IPS DF 6.9 (cell line): ENCODE data around the gene TMEM147.
A peak's percentile ranks its signal among the peaks of the same experiment; 100 is the strongest.

Experiments
- DNase-seq: peaks from one replicate; pipeline ENCODE4 v3.0.0-alpha.2; 2013; ENCODE audit warnings: low read depth, low spot score
- H3K27ac ChIP-seq: one replicate; pipeline ENCODE4 v1.5.1; 2013; ENCODE audit warnings: low read length, control low read depth
- H3K27me3 ChIP-seq: 2 replicates; pipeline ENCODE4 v1.6.1; 2013; ENCODE audit warnings: mild to moderate bottlenecking, low read length; ENCODE audit not compliant: control insufficient read depth, insufficient read depth
- H3K36me3 ChIP-seq: 2 replicates; pipeline ENCODE4 v1.6.1; 2013; ENCODE audit warnings: low read length; ENCODE audit not compliant: control insufficient read depth, insufficient read depth
- H3K4me1 ChIP-seq: 2 replicates; pipeline ENCODE4 v1.6.1; 2013; ENCODE audit warnings: low read length; ENCODE audit not compliant: control insufficient read depth, insufficient read depth
- H3K4me3 ChIP-seq: 2 replicates; pipeline ENCODE4 v1.5.1; 2013; ENCODE audit warnings: mild to moderate bottlenecking, low read length
- H3K9me3 ChIP-seq: 2 replicates; pipeline ENCODE4 v1.6.1; 2013; ENCODE audit warnings: low read length, inconsistent platforms; ENCODE audit not compliant: control insufficient read depth, insufficient read depth
- WGBS: extraction: QIAGEN DNeasy Blood & Tissue Kit; methylation state at CpG from one replicate; pipeline ENCODE4 v1.1.7; 2013; ENCODE audit warnings: mixed read lengths, missing lambda C conversion rate; ENCODE audit not compliant: insufficient read length, insufficient coverage; 5-methylcytosine and 5-hydroxymethylcytosine counted together

The TMEM147 gene

DNA sequence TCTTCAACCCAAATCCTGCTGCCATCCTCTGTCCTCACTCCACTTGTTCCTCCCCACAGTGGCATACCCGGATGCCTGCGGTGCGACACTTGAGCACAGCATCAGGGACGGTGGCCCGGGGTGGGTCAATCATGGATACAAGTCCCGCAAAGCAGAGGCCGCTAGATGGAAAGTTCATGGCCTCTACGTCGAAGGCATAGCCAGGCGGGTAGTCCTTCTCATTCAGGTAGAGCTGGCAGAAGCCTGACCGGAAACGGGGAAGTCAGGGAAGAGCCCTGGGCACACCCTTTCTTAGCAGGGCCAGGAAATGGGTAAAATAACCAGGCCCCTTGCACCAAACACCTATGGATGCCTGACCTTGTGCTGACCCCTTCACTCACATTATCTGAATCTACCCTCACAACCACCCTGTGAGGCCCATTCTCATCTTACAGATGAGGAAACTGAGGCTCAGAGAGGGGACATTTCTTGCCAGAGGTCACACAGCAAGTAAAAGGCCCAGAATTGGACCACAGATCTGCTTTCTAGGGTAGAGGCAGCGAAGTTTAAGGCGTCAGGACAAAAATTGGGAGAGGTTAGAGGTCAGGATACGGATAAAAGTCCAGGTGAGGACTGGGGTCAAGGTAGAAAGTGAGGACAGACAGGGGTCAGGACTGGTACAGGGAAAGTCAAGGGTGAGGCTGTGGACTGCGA is 11.6 kb downstream of the TMEM147 start:
- Histone ChIP-seq H3K36me3 (no peaks in the 10 kb centered on the region), H3K9me3 (no peaks in the 10 kb centered on the region), H3K27ac (no peak overlapping the region), H3K27me3 (no peaks in the 10 kb centered on the region), H3K4me3 (peak overlapping the region; percentile 70; the same call in 1 of the 2 replicates), H3K4me1 (peaks cover 5% of the 10 kb centered on the region; the same call in 1 of the 2 replicates)
- DNase-seq, result no peak
- no CpG with 5 or more reads among the region's 16 CpGs for WGBS

DNA sequence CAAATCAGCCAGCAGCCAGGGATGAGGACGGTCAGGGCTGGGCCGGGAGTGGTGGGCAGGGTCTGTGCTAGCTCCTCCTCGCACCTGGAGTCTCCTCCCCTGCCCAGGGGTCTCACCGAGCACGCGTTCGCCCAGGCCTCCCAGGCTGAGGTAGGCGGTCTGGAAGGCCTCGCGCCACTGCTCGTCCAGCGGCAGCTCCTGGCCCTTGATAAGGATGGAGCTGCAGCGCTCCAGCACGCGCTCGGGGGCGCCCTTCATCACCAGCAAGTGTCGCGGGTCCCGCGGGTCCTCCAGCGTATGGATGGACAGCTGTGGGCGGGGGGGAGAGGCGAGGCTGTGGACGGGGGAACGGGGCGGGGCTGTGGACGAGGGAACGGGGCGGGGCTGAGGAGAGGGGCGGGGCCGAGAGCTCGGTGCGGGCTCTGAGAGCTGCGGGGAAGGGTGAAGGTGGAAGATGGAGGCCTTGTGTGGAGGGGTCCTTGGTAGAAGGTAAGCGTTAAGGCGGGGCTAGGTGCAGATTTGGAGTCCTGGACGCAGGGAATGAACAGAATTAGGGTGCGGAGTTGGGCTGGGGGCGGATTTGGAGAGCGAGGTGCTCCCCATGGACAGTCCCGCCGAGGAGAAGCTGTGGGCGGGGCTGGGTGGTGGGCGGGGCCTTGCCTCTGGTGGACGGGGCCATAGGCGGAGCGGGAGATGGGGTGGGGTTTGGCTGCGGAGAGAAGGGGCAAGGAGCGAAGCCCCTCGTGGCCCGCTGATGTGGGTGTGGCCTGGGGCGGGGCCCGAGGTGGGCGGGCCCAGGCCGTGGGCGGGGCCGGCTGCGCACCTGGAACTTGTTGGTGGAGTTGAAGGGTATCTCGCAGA is 12.3 kb downstream of the TMEM147 start:
- no peaks in the 10 kb centered on the region for H3K27me3 ChIP-seq
- WGBS, result no CpG with 5 or more reads among the region's 60 CpGs
- no peak overlapping the region for H3K27ac ChIP-seq
- H3K4me1 ChIP-seq, result peaks cover 6% of the 10 kb centered on the region; the same call in 1 of the 2 replicates
- no peaks in the 10 kb centered on the region for H3K36me3 ChIP-seq
- peak overlapping the region; percentile 70; the same call in 1 of the 2 replicates for H3K4me3 ChIP-seq
- no peaks in the 10 kb centered on the region for H3K9me3 ChIP-seq
- peak; percentile 77 for DNase-seq

- Histone ChIP-seq H3K36me3 (no peaks in the 10 kb centered on the region), H3K27me3 (no peaks in the 10 kb centered on the region), H3K9me3 (no peaks in the 10 kb centered on the region), H3K4me1 (peaks cover 6% of the 10 kb centered on the region; the same call in 1 of the 2 replicates), H3K27ac (no peak overlapping the region), H3K4me3 (peak overlapping the region; percentile 31; the same call in 1 of the 2 replicates)
- WGBS, result no CpG with 5 or more reads among the region's 53 CpGs
- no peak for DNase-seq
These were observed 13.2 kb downstream of the TMEM147 start for GRCh38 chr19:35558400-35559280.

DNA sequence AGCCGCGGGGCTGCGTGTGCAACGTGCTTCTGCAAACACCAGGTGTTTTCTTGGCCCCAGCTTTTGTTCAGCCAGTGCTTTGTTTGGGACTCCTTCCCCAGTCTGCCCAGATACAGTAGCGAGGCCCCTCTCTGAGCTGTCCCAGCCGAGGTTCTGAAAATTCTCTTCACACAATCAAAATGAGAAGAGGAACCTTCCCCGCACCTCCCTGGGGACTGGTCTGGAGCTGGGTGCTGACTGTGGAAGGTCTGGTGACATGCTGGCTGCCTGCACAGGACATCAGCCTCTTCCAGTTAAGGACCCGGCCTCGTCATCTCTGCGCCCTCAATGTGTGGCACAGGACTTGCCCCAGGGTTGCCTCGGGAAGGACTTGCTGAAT is 13.8 kb downstream of the TMEM147 start:
- Histone ChIP-seq H3K27ac (no peak overlapping the region), H3K36me3 (no peaks in the 10 kb centered on the region), H3K4me3 (no peak overlapping the region), H3K9me3 (no peaks in the 10 kb centered on the region), H3K4me1 (peaks cover 6% of the 10 kb centered on the region; the same call in 1 of the 2 replicates), H3K27me3 (no peaks in the 10 kb centered on the region)
- no CpG with 5 or more reads among the region's 11 CpGs for WGBS
- no peak for DNase-seq

- Histone ChIP-seq H3K4me3 (no peak overlapping the region), H3K36me3 (no peaks in the 10 kb centered on the region), H3K9me3 (no peaks in the 10 kb centered on the region), H3K27ac (no peak overlapping the region), H3K27me3 (no peaks in the 10 kb centered on the region), H3K4me1 (peaks cover 6% of the 10 kb centered on the region; the same call in 1 of the 2 replicates)
- WGBS, result no CpG with 5 or more reads among the region's 23 CpGs
- no peak for DNase-seq
These were observed 14.4 kb downstream of the TMEM147 start for GRCh38 chr19:35559781-35560180.

DNA sequence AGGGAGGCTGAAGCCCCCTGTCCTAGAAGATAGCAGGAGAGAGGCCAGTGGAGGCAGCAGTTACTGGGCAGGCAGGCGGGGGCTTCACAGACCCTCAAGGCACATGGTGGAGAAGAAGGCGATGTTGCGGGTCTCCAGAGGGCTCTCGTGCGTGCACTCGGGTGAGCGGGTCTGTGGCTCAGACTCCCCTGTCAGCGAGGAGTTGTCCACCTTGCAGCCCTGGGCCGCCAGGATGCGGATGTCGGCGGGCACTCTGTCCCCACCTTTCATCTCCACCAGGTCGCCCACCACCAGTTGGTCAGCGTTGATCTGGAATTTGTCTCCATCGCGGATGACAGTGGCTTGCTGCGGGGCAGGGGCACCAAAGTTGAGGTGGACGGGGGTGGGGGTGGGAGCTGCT is 14.8 kb downstream of the TMEM147 start:
- no peak for DNase-seq
- Histone ChIP-seq H3K27me3 (no peaks in the 10 kb centered on the region), H3K27ac (no peak overlapping the region), H3K4me1 (peaks cover 6% of the 10 kb centered on the region; the same call in 1 of the 2 replicates), H3K9me3 (no peaks in the 10 kb centered on the region), H3K36me3 (no peaks in the 10 kb centered on the region), H3K4me3 (no peak overlapping the region)
- whole genome bisulfite sequencing, result no CpG with 5 or more reads among the region's 18 CpGs

- H3K4me1 ChIP-seq, result peaks cover 6% of the 10 kb centered on the region; the same call in 1 of the 2 replicates
- no CpG with 5 or more reads among the region's 6 CpGs for WGBS
- DNase-seq, result no peak
- no peaks in the 10 kb centered on the region for H3K36me3 ChIP-seq
- no peak overlapping the region for H3K27ac ChIP-seq
- no peaks in the 10 kb centered on the region for H3K27me3 ChIP-seq
- H3K4me3 ChIP-seq, result no peak overlapping the region
- no peaks in the 10 kb centered on the region for H3K9me3 ChIP-seq
These were observed 15.3 kb downstream of the TMEM147 start for GRCh38 chr19:35560677-35561076.

DNA sequence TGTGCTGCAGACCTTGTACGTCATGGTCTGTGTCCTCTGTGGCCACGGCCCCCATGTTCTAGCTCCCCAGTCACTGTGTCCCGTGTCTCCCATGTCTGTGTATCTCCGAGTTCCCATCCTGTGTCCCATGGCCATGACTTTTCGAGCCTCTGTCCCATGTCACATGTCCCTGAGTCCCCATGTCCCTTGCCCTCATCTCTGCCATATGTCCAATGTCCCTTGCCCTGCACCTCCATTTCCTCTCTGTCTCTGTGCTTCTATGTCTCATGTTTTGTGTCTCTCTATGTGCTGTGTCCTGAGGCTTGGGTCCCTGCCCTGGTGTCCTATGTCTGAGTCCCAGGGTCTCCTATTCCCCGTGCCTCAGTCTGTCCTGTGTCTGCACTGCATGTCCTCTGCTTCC is 16.0 kb downstream of the TMEM147 start:
- DNase-seq, result no peak
- WGBS, result no CpG with 5 or more reads among the region's 6 CpGs
- Histone ChIP-seq H3K9me3 (no peaks in the 10 kb centered on the region), H3K27me3 (no peaks in the 10 kb centered on the region), H3K27ac (no peak overlapping the region), H3K36me3 (no peaks in the 10 kb centered on the region), H3K4me3 (no peak overlapping the region), H3K4me1 (peaks cover 6% of the 10 kb centered on the region; the same call in 1 of the 2 replicates)

DNA sequence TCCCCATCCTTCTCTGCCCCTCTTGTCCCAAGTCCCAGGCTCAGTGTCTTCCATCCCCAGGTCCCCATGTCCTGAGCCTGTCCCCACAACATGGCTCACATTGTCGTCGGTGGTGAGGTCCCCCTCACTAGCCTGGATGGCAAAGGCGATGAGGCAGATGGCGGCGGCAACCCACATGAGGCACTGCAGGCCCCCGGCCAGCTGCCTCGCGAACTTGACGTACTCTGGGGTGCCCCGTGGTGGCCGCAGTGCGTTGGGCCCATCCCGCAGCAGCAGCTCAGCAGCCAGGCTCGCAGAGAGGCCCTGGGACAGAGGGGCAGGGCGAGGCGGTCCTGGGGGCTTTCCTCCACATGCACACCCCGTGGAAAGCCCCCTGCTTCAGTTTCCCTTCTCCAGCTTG is 16.9 kb downstream of the TMEM147 start:
- H3K36me3 ChIP-seq, result no peaks in the 10 kb centered on the region
- no peak overlapping the region for H3K4me3 ChIP-seq
- no peak for DNase-seq
- H3K4me1 ChIP-seq, result peaks cover 5% of the 10 kb centered on the region; the same call in 1 of the 2 replicates
- no peaks in the 10 kb centered on the region for H3K9me3 ChIP-seq
- H3K27me3 ChIP-seq, result no peaks in the 10 kb centered on the region
- no peak overlapping the region for H3K27ac ChIP-seq
- WGBS, result no CpG with 5 or more reads among the region's 17 CpGs

GRCh38 chr19:35562776-35563175 is 17.4 kb downstream of the TMEM147 start:
- no peaks in the 10 kb centered on the region for H3K27me3 ChIP-seq
- H3K9me3 ChIP-seq, result no peaks in the 10 kb centered on the region
- no peak overlapping the region for H3K4me3 ChIP-seq
- no peak overlapping the region for H3K27ac ChIP-seq
- no peaks in the 10 kb centered on the region for H3K36me3 ChIP-seq
- no peak for DNase-seq
- no CpG with 5 or more reads among the region's 2 CpGs for WGBS
- peaks cover 5% of the 10 kb centered on the region; the same call in 1 of the 2 replicates for H3K4me1 ChIP-seq
